COR-L47 (cell line): ENCODE data around the gene KRTAP12-2.

Experiments
- DNase-seq: peaks from one replicate; lab custom pipeline; 2025; lab: John Stamatoyannopoulos, UW

KRTAP12-2 gene, protein sequence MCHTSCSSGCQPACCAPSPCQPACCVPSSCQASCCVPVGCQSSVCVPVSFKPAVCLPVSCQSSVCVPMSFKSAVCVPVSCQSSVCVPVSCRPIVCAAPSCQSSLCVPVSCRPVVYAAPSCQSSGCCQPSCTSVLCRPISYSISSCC

GRCh38 chr21:44666401-44667320, at the start of gene KRTAP12-2:
Gene KRTAP12-2 (minus strand): TSS chr21:44666927. CDS start chr21:44666886, 41 bp downstream.
- DNase-seq, result peak; percentile 92

DNA sequence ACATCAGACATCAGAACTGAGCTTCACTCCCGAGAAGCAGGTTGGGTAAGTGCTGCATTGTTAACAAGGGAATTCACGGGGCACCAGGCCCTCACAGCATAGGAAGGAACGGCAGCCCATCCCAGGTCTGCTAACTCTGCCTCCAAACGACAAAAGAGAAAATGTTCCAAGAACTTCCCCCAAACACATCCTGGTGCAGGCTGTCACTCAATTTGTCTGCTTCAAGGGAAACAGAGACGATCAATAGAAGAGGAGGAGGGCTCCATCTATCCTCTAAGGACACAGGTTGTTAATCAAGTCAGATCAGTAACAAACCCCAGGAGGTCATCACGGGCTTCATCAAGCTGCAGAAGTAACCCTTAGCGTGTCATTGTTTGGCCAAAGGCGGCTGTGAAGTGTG, 48.2 kb upstream of the KRTAP12-2 start:
- no peak for DNase-seq

DNA sequence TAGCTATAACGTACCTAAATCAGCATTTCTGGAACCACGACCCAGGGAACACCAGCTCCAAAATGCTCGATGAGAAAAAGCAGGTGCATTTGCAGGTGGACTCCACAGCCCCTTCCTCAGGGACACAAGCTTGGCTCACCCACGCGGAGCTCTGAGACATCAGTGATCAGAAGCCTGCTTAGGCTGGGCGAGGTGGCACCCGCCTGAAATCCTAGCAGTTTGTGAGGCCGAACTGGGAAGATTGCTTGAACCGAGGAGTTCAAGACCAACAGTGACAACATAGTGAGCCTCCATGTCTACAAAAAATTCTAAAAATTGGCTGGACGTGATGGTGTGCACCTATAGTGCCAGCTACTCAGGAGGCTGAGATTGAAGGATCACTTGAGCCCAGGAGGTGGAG, 47.1 kb upstream of the KRTAP12-2 start:
- DNase-seq, result no peak

DNA sequence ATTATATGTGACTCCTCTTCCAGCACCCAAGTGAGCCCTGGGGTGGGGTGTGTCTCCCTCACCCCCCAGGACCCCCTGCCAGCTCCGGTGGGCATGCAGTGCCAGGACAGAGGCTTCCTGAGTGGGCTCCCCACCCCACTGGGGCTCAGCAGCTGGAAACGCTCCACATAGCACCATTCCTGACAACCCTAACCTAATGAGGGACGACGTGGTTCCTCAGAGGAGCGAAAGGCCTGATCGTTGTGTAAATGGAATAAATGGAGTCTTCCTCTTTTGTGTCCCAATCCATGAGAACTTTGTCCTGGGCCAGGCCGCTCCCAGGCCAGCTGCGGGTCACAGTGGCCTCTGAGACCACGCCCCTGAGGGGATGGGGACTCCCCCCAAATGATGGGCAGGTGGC, 46.4 kb upstream of the KRTAP12-2 start:
- DNase-seq, result no peak

GRCh38 chr21:44712203-44713028, 45.7 kb upstream of the KRTAP12-2 start:
- no peak for DNase-seq

DNA sequence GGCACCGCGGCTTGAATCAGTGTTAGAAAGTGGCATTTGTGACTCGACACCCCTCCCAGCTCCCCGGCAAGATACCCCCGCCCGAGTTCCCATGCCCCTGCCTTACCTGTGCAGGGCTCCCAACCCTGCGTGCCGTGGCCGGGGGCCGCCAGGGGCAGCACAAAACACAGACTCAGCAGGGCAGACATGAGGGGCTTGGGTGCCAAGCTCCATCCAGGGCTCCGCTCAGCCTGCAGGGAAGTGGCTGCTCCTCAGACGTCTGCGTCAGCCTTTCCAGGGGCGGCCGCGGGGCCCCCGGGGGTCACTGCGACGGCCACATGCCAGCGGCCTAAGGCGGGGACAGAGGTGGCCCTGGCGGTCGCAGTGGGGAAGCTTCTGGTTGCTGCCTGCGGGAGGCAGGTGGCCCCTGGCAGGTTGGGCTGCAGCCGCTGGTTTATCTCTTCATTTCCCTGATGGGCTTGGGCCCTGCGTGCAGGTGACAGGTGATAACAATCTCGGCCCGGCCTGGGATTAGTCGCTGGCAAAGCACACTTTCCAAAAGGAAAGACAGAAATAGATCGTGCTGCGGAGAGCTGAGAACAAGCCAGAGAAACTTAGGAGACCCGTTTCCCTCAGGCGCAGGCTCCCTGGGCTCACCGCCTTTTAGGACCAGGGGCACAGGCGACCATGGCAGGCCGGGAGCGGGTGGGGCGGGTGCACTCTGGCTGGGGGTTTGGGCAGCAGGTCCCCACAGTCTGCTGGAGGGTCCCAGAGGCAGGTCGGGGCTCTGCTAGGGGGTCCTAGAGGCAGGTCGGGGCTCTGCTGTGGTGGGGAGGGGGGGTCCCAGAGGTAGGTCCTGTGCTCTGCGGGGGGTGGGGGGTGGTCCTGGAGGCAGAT, 44.8 kb upstream of the KRTAP12-2 start, which contains the start of gene TSPEAR:
Gene TSPEAR, minus strand, starts transcription at position 246 of the 876 bp plus-strand sequence. Its CDS starts 58 bp downstream, at position 188.
- peak; percentile 84 for DNase-seq

DNA sequence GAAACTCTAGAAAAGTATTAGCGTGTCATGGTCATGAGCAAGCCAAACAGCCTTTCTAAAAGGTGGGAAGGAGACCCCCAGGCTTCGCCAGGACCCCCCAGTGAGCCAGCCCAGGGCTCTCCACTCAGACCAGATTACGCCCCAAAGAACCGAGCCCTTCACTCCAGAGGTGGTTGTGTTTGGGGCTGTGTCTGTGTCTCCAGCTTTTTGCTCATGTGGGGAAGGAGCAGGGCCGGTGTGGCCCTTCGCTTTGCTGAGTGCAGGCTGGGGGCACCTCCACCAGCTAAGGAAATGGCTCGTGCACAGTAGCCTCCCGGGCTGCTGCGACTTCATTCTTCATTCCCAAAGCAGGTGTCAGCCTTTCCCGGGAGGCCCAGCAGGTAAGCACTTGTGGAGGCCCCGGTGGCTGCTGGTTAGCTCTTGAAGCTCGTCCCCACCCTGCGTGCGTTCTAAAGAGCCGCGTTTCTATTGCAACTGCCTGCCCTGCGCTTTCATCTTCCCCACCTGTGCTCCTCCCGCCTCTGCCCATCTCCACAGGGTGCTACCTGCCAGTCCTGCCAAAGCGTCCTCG, 44.1 kb upstream of the KRTAP12-2 start:
- peak; percentile 95 for DNase-seq

DNA sequence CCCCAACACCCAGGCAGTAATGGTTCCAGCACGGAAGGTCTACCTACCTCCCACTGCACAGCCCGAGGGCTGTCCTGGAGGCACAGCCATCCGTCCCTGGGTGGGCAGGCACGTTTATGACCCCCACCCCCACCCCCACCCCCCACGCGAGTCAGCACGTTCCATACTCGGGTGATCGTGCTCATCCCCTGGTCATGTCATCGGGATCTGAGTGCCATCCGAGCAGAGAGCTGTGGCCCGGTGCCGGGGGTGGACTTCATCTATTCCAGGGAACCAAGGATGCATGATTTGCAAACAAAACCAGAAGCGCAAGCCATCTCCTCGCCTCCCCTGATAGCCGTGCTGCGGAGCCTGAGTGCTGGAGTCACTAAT, 43.6 kb upstream of the KRTAP12-2 start:
- no peak for DNase-seq

DNA sequence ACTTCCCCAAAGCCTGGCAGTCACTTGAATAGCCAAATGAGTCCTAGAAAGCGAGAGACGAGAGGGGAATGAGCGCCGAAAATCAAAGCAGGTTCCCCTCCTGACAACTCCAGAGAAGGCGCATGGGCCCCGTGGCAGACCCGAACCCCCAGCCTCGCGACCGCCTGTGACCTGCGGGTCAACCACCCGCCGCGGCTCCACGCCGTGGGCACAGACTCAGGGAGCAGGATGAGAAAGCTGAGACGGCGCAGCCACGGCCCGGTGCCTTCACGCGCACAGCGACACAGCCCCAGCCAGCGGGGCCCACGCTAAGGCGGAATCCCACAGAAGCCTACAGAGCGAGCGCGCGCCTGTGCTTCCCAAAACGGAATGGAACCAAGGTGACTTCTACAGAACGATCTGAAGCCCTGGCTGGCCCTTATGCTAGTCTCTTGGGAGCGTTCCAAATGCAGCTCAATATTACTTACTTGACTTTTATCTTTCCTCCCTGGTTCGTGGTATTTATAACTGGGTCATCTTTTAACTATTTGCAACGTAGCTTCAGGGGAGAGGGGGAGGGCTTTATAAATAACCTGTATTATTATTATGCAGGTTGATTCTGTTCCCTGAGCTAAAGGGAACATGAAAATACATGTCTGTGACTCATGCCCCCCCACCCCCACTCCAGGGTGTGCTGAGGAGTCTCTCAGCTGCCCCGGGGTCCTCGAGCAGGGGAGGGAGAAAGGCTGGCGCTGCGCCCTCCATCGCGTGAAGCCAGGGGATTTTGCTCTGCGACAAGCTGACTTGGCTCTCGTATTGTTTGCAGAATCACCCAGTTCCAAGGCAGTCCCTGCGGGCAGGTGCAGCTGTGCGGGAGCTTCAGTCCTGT, 42.9 kb upstream of the KRTAP12-2 start:
- DNase-seq, result peak; percentile 94

GRCh38 chr21:44708866-44709425, 42.2 kb upstream of the KRTAP12-2 start:
- DNase-seq, result no peak

- DNase-seq, result no peak
Measured at GRCh38 chr21:44708213-44708865, 41.6 kb upstream of the KRTAP12-2 start.

DNA sequence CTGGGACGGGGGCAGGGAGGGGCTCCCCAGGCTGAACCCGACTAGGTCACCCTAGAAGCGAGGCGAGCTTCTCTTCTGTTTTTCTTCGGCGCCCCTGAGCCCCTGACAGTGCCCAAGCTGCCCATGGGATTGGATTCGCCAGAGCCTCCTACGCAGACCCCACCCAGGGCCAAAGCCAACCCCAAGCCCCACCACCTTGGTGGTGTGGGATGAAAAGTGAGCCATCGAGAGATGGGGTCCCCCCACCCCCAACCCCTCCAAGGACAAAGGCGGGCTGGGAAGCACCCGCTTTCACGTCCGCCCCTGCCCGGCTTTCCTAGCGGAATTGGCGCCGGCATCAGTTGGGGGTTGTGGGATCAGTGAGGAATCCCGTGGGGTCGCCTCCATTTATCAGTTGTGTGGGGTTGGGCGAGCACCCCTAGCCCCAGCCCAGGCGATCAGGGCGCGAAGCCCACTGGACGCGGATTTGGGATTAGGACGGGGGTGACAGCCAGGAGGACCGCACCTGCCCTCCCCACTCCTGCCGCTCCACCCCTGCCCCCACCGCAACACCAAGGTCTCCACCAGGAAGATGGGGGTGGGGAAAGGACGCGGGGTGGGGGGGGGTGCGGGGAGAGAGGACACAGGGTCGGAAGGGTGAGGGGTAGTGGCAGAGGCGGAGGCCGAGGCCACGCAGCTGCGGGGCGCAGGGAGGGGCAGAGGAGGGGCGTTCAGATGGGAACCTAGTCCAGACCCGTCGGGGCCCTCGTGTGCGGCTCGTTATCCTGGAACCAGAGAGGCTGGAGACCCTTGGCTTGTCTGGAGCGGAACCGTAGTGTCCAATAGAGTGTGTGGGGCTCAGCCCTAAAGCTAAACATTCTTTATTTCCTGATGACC, 40.2 kb upstream of the KRTAP12-2 start:
- DNase-seq, result no peak

DNA sequence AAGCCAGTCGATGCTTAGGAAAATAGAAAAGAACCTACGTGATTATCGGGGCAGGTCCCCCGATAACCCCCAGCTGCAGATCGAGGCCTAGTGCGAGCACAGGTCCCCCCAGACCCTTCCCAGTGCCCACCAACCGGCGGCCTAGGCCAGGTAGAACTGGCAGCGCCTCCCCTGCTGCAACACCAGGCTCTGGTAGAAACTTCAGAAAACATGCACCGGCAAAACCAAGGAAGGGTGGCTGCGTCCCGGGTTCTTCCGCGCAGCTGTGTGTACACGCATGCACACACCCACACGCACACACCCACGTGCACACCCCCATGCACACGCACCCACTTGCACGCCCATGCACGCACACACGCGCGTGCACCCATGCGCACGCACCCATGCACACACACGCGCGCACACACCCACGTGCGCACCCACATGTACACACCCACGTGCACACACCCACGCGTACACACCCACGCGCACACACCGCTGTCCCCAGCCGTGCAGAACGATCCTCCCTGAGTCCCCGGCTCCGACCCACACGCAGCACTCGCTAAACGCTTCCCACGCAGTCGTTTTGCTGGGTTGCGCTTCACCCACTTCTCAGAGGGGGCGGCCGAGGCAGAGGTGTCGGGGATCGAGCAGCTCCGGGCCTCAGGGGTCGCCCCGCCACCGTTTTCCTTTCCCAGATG, 39.4 kb upstream of the KRTAP12-2 start:
- DNase-seq, result no peak

DNA sequence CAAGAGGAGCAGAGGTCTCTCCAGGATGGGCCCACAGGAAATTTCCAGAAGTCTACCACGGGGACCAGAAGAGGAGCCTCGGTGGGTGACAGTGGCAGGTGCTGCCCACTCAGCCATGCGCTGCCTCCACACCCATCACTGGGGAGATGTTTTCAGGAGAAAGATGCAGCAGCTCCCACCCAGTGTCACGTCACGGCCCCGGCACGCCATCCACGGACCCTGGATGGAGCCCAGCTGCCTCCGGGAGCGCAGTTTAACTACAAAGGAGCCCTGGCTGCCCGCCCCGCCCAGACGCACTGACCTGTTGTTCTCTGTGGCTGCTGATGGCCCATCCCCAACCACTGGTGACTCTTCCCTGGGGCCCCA, 37.9 kb upstream of the KRTAP12-2 start:
- DNase-seq, result no peak

GRCh38 chr21:44703731-44704635, 37.3 kb upstream of the KRTAP12-2 start:
- no peak for DNase-seq

GRCh38 chr21:44702973-44703730, 36.4 kb upstream of the KRTAP12-2 start:
- peak; percentile 94 for DNase-seq
